HepG2 (cell line): Measurements from ENCODE around the gene MAPK13.

Source experiments
- ZBTB4 ChIP-seq: sonication (generic); formaldehyde crosslinking; IDR thresholded peaks from 2 replicates; pipeline ENCODE4 v1.4.0; 2020; ENCODE audit warnings: missing genetic modification reagents, mild to moderate bottlenecking, borderline replicate concordance
- TF ChIP-seq, protein P1 (sequence below): sonication (generic); formaldehyde crosslinking; IDR thresholded peaks from 2 replicates; pipeline ENCODE4 v1.5.0; 2020; ENCODE audit warnings: mild to moderate bottlenecking, missing genetic modification reagents, moderate library complexity

- TF ChIP-seq, protein P1, sequence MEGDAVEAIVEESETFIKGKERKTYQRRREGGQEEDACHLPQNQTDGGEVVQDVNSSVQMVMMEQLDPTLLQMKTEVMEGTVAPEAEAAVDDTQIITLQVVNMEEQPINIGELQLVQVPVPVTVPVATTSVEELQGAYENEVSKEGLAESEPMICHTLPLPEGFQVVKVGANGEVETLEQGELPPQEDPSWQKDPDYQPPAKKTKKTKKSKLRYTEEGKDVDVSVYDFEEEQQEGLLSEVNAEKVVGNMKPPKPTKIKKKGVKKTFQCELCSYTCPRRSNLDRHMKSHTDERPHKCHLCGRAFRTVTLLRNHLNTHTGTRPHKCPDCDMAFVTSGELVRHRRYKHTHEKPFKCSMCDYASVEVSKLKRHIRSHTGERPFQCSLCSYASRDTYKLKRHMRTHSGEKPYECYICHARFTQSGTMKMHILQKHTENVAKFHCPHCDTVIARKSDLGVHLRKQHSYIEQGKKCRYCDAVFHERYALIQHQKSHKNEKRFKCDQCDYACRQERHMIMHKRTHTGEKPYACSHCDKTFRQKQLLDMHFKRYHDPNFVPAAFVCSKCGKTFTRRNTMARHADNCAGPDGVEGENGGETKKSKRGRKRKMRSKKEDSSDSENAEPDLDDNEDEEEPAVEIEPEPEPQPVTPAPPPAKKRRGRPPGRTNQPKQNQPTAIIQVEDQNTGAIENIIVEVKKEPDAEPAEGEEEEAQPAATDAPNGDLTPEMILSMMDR (CRISPR knock-in tag): no peak
- no peak for TF ChIP-seq ZBTB4 (CRISPR knock-in tag)
These were observed 13.4 kb upstream of the MAPK13 start for GRCh38 chr6:36116943-36117342.
